Measurements from ENCODE around the gene MYLK4. TPM values are rescaled to one million over a fixed set of nuclear protein-coding genes. Genes with fewer than 3 reads are reported as not detected.

MYLK4 gene
- total RNA-seq, 1 experiment from 2014 or later: 0.85 TPM

GRCh38 chr6:2756687-2757224, 6.0 kb upstream of the MYLK4 start:
- in situ Hi-C loops (cut with HindIII; ENCODE audit: low pct_unique_long_range_greater_than_20kb, low sequenced_read_pairs): no loop called here
- DNase-seq (ENCODE audit: low read depth, low spot score) (no peak), ATAC-seq (no peak)
- Histone ChIP-seq H3K36me3 (ENCODE audit: control insufficient read depth, insufficient read depth, low read length) (no peaks in the 10 kb centered on the region), H3K27ac (ENCODE audit: low read length) (no peak overlapping the region), H3K4me3 (ENCODE audit: low read depth in 2 of 2, low read length in 2 of 2) (no peak overlapping the region), H3K4me1 (ENCODE audit: control insufficient read depth, insufficient read depth, low read length) (no peaks in the 10 kb centered on the region), H3K27me3 (ENCODE audit: control insufficient read depth, insufficient read depth, low read length) (no peaks in the 10 kb centered on the region), H3K9me3 (ENCODE audit: control insufficient read depth, insufficient read depth, low read depth, low read length) (0 out of 2 replicates have a peak, but pooled peaks cover 5% of the 10 kb centered on the region)
- no TSS peak for BruUV-seq (replicated peaks)
- POLR2A ChIA-PET: interaction anchor here (0.6 to 1.3 kb wide), 2 partner anchors 9 to 42 kb away, joined by 3 to 4 read pairs; partner anchors contain the start of gene WRNIP1
- TF ChIP-seq SIN3A (IDR thresholded peaks at IDR 0.05; ENCODE audit: borderline replicate concordance, insufficient read depth, low read depth, low read length) (no peak), REST (IDR thresholded peaks at IDR 0.05; ENCODE audit: insufficient read depth in 1 of 2, low read depth in 2 of 2, low read length in 1 of 2) (no peak), POLR2AphosphoS5 (IDR thresholded peaks at IDR 0.05; ENCODE audit: low read depth, low read length) (no peak), TCF7L2 (IDR thresholded peaks at IDR 0.05; ENCODE audit: low read depth, low read length) (no peak)
- TF ChIP-seq, protein P1, sequence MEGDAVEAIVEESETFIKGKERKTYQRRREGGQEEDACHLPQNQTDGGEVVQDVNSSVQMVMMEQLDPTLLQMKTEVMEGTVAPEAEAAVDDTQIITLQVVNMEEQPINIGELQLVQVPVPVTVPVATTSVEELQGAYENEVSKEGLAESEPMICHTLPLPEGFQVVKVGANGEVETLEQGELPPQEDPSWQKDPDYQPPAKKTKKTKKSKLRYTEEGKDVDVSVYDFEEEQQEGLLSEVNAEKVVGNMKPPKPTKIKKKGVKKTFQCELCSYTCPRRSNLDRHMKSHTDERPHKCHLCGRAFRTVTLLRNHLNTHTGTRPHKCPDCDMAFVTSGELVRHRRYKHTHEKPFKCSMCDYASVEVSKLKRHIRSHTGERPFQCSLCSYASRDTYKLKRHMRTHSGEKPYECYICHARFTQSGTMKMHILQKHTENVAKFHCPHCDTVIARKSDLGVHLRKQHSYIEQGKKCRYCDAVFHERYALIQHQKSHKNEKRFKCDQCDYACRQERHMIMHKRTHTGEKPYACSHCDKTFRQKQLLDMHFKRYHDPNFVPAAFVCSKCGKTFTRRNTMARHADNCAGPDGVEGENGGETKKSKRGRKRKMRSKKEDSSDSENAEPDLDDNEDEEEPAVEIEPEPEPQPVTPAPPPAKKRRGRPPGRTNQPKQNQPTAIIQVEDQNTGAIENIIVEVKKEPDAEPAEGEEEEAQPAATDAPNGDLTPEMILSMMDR (IDR thresholded peaks at IDR 0.05): no peak
- CTCF ChIA-PET: interaction anchor here (0.6 to 0.9 kb wide), 3 partner anchors 18 to 270 kb away, joined by 3 read pairs; no protein-coding TSS in a partner anchor
- intact Hi-C loops (cut with micrococcal nuclease; ENCODE audit: unreplicated experiment): no loop called here

GRCh38 chr6:2756241-2756640, 5.5 kb upstream of the MYLK4 start:
- H3K9me3 ChIP-seq (ENCODE audit: control insufficient read depth, insufficient read depth, low read depth, low read length): 0 out of 2 replicates have a peak, but pooled peaks cover 5% of the 10 kb centered on the region
- DNase-seq (ENCODE audit: low read depth, low spot score) (no peak), ATAC-seq (no peak)
- BruUV-seq (replicated peaks): no TSS peak
- in situ Hi-C loops (cut with HindIII; ENCODE audit: low pct_unique_long_range_greater_than_20kb, low sequenced_read_pairs): no loop called here
- intact Hi-C loops (cut with micrococcal nuclease; ENCODE audit: unreplicated experiment): no loop called here
- TF ChIP-seq REST (IDR thresholded peaks at IDR 0.05; ENCODE audit: insufficient read depth in 1 of 2, low read depth in 2 of 2, low read length in 1 of 2): no peak
- TF ChIP-seq POLR2AphosphoS5 (IDR thresholded peaks at IDR 0.05; ENCODE audit: low read depth, low read length): no peak
- TF ChIP-seq, protein P1 (IDR thresholded peaks at IDR 0.05): no peak
- no peak for TF ChIP-seq SIN3A (IDR thresholded peaks at IDR 0.05; ENCODE audit: borderline replicate concordance, insufficient read depth, low read depth, low read length)
- no peak for TF ChIP-seq TCF7L2 (IDR thresholded peaks at IDR 0.05; ENCODE audit: low read depth, low read length)
- no peaks in the 10 kb centered on the region for H3K36me3 ChIP-seq (ENCODE audit: control insufficient read depth, insufficient read depth, low read length)
- POLR2A ChIA-PET: interaction anchor here (1.3 kb wide), 1 partner anchor 9 kb away, joined by 4 read pairs; the partner anchor contains the start of gene WRNIP1
- H3K4me1 ChIP-seq (ENCODE audit: control insufficient read depth, insufficient read depth, low read length): no peaks in the 10 kb centered on the region
- H3K27ac ChIP-seq (ENCODE audit: low read length): no peak overlapping the region
- CTCF ChIA-PET: interaction anchor here (0.6 to 0.9 kb wide), 2 partner anchors 18 to 270 kb away, joined by 3 read pairs; no protein-coding TSS in a partner anchor
- no peak overlapping the region for H3K4me3 ChIP-seq (ENCODE audit: low read depth in 2 of 2, low read length in 2 of 2)
- no peaks in the 10 kb centered on the region for H3K27me3 ChIP-seq (ENCODE audit: control insufficient read depth, insufficient read depth, low read length)

All from Panc1 (cell line).